GM13976 (cell line): Measurements from ENCODE around the gene PHACTR1.

ENCODE experiments used
- DNase-seq: peaks from one replicate; pipeline ENCODE4 v3.0.0; 2012; ENCODE audit warnings: low spot score
- in situ Hi-C: fragments of 300-500 bp; cut with MboI; formaldehyde crosslinking; loops from one replicate; pipeline ENCODE4 v1.12.0; 2022; ENCODE audit warnings: low sequenced_read_pairs, mixed read lengths, inconsistent platforms; ENCODE audit not compliant: unreplicated experiment
- TF ChIP-seq, protein P1 (sequence below): IDR thresholded peaks from 2 replicates; pipeline ENCODE4 v1.5.1; 2012; ENCODE audit warnings: borderline replicate concordance, mild to moderate bottlenecking; ENCODE audit not compliant: insufficient read depth; ENCODE audit errors: extremely low read depth, missing control alignments, control extremely low read depth

PHACTR1 gene

DNA sequence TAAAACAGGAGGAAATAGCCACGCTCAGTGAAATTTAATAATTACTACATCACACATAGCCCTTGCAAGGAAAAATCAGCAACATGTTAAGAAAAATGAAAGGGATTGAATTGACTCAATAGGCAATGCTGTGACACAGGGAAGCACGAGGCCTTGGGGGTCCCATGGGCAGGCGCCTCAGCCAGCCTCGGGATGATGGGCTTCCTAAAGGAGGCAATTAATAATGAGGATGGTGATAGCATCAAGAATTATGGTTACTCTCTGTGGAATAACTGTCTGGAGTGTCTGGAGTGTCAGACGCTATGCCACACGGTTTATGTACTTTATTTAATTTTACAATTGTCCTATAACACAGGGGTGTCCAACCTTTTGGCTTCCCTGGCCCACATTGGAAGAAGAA, 481.6 kb downstream of the PHACTR1 start:
- DNase-seq: no peak
- in situ Hi-C loops: loop anchor here (10.0 to 25.0 kb wide), 2 partner anchors 137 to 389 kb away; no protein-coding TSS in a partner anchor
- TF ChIP-seq, protein P1, sequence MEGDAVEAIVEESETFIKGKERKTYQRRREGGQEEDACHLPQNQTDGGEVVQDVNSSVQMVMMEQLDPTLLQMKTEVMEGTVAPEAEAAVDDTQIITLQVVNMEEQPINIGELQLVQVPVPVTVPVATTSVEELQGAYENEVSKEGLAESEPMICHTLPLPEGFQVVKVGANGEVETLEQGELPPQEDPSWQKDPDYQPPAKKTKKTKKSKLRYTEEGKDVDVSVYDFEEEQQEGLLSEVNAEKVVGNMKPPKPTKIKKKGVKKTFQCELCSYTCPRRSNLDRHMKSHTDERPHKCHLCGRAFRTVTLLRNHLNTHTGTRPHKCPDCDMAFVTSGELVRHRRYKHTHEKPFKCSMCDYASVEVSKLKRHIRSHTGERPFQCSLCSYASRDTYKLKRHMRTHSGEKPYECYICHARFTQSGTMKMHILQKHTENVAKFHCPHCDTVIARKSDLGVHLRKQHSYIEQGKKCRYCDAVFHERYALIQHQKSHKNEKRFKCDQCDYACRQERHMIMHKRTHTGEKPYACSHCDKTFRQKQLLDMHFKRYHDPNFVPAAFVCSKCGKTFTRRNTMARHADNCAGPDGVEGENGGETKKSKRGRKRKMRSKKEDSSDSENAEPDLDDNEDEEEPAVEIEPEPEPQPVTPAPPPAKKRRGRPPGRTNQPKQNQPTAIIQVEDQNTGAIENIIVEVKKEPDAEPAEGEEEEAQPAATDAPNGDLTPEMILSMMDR: no peak

DNA sequence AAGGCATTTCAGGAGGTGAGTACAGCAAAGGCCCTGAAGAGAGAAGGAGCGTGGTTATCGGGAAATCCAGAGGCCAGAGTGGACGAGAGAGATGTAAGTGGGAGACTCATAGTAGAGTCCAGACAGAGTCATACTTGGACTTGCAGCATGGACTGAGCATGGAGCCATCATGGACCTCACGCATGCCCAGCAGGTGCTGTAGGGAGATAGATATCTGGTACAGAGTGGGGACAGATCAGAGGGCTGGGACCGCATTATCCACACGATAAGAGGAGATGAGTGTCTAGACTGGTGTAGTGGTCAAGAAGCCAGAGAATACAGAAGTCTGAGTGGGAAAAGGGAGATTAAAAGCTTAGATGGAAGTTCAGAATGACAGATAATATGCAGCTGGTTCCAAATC, 484.8 kb downstream of the PHACTR1 start:
- no peak for DNase-seq
- in situ Hi-C loops: no loop called here
- TF ChIP-seq, protein P1: no peak

DNA sequence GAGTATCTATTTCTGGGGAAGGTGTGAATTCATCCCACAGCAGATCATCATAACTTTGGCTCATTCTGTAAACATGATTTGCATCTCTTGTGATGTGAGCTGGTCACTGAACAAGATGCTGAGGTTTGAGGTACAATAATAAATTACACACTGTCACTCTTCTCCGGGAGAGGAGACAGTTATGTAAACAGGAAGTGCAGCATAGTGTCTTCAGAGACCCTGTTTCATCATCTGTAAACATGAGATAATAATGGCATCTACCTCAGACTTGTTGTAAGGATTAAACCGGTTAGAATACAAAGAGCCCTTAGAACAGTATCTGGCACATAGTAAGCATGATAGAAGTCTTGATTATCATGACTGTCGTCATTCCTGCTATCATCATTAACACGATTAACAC, 486.6 kb downstream of the PHACTR1 start:
- TF ChIP-seq, protein P1: no peak
- no peak for DNase-seq
- in situ Hi-C loops: no loop called here

DNA sequence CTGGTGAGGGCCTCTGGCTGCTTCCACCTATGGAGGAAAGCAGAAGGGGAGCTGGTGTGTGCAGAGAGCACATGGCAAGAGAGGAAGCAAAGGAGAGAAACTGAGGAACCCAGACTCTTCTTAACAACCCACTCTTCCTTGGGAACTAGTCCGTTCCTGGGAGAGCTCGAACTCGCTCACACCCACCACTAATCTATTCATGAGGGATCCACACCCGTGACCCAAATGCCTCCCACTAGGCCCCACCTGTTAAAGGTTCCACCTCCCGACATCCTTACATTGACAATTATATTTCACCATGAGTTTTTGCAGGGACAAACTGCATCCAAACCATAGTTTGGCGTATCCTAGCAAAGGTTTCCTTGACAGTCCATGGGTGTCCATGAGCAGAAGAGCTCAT, 488.5 kb downstream of the PHACTR1 start:
- in situ Hi-C loops: no loop called here
- no peak for DNase-seq

DNA sequence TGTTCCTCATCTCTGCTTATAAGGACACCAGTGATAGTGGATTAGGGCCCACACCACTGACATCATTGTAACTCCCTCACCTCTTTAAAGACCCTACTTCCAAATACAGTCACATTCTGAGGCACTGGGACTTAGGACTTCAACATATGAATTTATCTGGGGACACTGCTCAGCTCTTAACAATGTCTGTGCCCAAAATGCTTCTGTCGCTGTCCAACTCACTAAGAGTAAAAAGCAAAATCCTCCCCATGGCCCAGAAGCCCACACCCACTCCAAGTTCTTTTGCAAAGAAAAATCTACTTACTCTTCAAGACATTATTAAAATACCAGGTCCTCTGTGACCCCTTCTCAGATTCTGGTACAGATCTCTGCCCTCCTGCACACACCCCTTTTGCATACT, 495.5 kb downstream of the PHACTR1 start:
- no peak for DNase-seq
- TF ChIP-seq, protein P1: no peak
- in situ Hi-C loops: no loop called here

More for the DNA sequence above, 488.5 kb downstream of the PHACTR1 start:
- TF ChIP-seq, protein P1: no peak

DNA sequence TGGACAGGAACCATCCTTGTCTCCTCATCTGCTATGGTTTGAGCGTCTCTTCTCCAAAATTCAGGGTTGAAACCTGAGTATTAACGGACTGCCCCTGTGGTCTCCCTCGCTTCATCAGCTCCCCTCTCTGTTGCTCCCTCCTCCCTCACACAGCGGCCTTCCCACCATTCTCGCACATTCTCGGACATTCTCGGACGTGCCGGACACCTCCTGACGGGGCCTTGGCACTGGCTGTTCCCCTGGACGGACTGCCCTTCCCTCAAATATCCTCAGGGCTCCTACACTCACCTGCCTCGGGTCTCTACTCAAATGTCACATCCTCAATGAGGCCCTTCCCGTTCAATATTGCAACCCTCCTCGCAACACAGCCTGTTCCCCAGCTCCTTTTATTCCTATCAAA, 496.0 kb downstream of the PHACTR1 start:
- in situ Hi-C loops: no loop called here
- TF ChIP-seq, protein P1: no peak
- no peak for DNase-seq

DNA sequence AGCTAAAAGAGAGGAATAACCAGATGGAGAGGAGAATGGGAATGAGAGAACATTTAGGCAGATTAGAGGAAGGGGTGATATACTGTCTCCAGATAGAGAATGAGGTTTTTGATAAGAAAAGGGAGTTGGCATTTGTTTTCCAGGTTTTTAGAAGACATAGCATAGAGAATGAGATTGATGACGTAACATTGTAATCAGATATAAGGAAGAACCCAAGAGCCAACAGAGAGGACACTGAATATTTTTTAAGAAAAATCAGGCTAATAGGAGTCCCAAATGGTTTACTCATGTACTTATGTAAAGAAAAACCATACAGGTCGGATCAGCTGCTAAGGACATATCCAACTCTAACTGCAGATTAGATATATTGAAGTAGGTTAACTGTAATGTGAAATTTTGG, 498.8 kb downstream of the PHACTR1 start:
- TF ChIP-seq, protein P1: no peak
- in situ Hi-C loops: no loop called here
- no peak for DNase-seq
